HEK293 (cell line): ENCODE measurements around the gene RIC8B.

Source experiments
- BCL11A ChIP-seq: fragments of 450-650 bp; formaldehyde crosslinking; IDR thresholded peaks from 2 replicates; pipeline ENCODE4 v1.5.1; 2016; ENCODE audit warnings: low read depth, missing biosample characterization, missing genetic modification characterization
- CTCF ChIP-seq: fragments of 450-650 bp; formaldehyde crosslinking; IDR thresholded peaks from 2 replicates; pipeline ENCODE4 v1.5.1; 2016; ENCODE audit warnings: missing biosample characterization, missing genetic modification characterization
- IKZF3 ChIP-seq: fragments of 450-650 bp; IDR thresholded peaks from 2 replicates; pipeline ENCODE4 v1.5.0; 2018; ENCODE audit warnings: missing biosample characterization, mild to moderate bottlenecking, missing genetic modification characterization, moderate library complexity
- KLF1 ChIP-seq: fragments of 450-650 bp; formaldehyde crosslinking; IDR thresholded peaks from 2 replicates; pipeline ENCODE4 v1.5.1; 2016; ENCODE audit warnings: missing biosample characterization, missing genetic modification characterization
- KLF17 ChIP-seq: fragments of 450-650 bp; formaldehyde crosslinking; IDR thresholded peaks from 2 replicates; pipeline ENCODE4 v1.5.1; 2016; ENCODE audit warnings: missing biosample characterization, missing genetic modification characterization
- PRDM1 ChIP-seq: fragments of 450-650 bp; formaldehyde crosslinking; IDR thresholded peaks from 2 replicates; pipeline ENCODE4; 2016; ENCODE audit warnings: missing biosample characterization, missing genetic modification characterization
- SETDB1 ChIP-seq: IDR thresholded peaks from one replicate; pipeline ENCODE4 v1.6.1; 2017; ENCODE audit warnings: mild to moderate bottlenecking, low read length, moderate library complexity, mixed read lengths; ENCODE audit not compliant: insufficient read length
- ZBTB21 ChIP-seq: fragments of 450-650 bp; formaldehyde crosslinking; IDR thresholded peaks from 2 replicates; pipeline ENCODE4 v1.5.1; 2017; ENCODE audit warnings: missing biosample characterization, missing genetic modification characterization
- ZNF10 ChIP-seq: fragments of 450-650 bp; formaldehyde crosslinking; IDR thresholded peaks from 2 replicates; pipeline ENCODE4 v1.5.1; 2017; ENCODE audit warnings: missing biosample characterization, missing genetic modification characterization
- ZNF121 ChIP-seq: fragments of 450-650 bp; formaldehyde crosslinking; IDR thresholded peaks from 2 replicates; pipeline ENCODE4 v1.5.1; 2016; ENCODE audit warnings: missing biosample characterization, missing genetic modification characterization
- ZNF155 ChIP-seq: fragments of 450-650 bp; formaldehyde crosslinking; IDR thresholded peaks from 2 replicates; pipeline ENCODE4 v1.5.1; 2016; ENCODE audit warnings: missing biosample characterization, missing genetic modification characterization
- ZNF266 ChIP-seq: fragments of 450-650 bp; formaldehyde crosslinking; IDR thresholded peaks from 2 replicates; pipeline ENCODE4 v1.5.1; 2016; ENCODE audit warnings: missing biosample characterization, missing genetic modification characterization, low read depth
- ZNF280D ChIP-seq: fragments of 450-650 bp; formaldehyde crosslinking; IDR thresholded peaks from 2 replicates; pipeline ENCODE4 v1.5.1; 2016; ENCODE audit warnings: missing biosample characterization, missing genetic modification characterization
- ZNF302 ChIP-seq: fragments of 450-650 bp; formaldehyde crosslinking; IDR thresholded peaks from 2 replicates; pipeline ENCODE4 v1.5.1; 2016; ENCODE audit warnings: missing biosample characterization, missing genetic modification characterization, low read depth
- ZNF449 ChIP-seq: fragments of 450-650 bp; formaldehyde crosslinking; IDR thresholded peaks from 2 replicates; pipeline ENCODE4 v1.5.1; 2017; ENCODE audit warnings: missing biosample characterization, mild to moderate bottlenecking, missing genetic modification characterization, moderate library complexity
- ZNF529 ChIP-seq: fragments of 450-650 bp; formaldehyde crosslinking; IDR thresholded peaks from 2 replicates; pipeline ENCODE4 v1.5.1; 2017; ENCODE audit warnings: missing genetic modification characterization, missing biosample characterization; ENCODE audit not compliant: insufficient replicate concordance
- ZNF544 ChIP-seq: fragments of 450-650 bp; formaldehyde crosslinking; IDR thresholded peaks from 2 replicates; pipeline ENCODE4 v1.5.0; 2017; ENCODE audit warnings: missing biosample characterization, missing genetic modification characterization
- ZNF658 ChIP-seq: fragments of 450-650 bp; formaldehyde crosslinking; IDR thresholded peaks from 2 replicates; pipeline ENCODE4; 2016; ENCODE audit warnings: missing biosample characterization, missing genetic modification characterization
- ZNF670 ChIP-seq: fragments of 450-650 bp; formaldehyde crosslinking; IDR thresholded peaks from 2 replicates; pipeline ENCODE4 v1.5.1; 2016; ENCODE audit warnings: missing biosample characterization, missing genetic modification characterization, low read depth
- ZNF692 ChIP-seq: fragments of 450-650 bp; formaldehyde crosslinking; IDR thresholded peaks from 2 replicates; pipeline ENCODE4 v1.5.1; 2016; ENCODE audit warnings: missing biosample characterization, missing genetic modification characterization
- ZSCAN16 ChIP-seq: fragments of 450-650 bp; formaldehyde crosslinking; IDR thresholded peaks from 2 replicates; pipeline ENCODE4 v1.5.1; 2016; ENCODE audit warnings: missing biosample characterization, missing genetic modification characterization
- ZXDB ChIP-seq: fragments of 450-650 bp; formaldehyde crosslinking; IDR thresholded peaks from 2 replicates; pipeline ENCODE4 v1.5.1; 2016; ENCODE audit warnings: missing biosample characterization, missing genetic modification characterization
- TF ChIP-seq, protein P1 (sequence below): fragments of 450-650 bp; formaldehyde crosslinking; IDR thresholded peaks from 2 replicates; pipeline ENCODE4 v1.5.1; 2016; ENCODE audit warnings: missing biosample characterization, missing genetic modification characterization, low read depth
- TF ChIP-seq, protein P2 (sequence below): fragments of 450-650 bp; formaldehyde crosslinking; IDR thresholded peaks from 2 replicates; pipeline ENCODE4 v1.5.1; 2016; ENCODE audit warnings: missing biosample characterization, missing genetic modification characterization
- TF ChIP-seq, protein P3 (sequence below): fragments of 450-650 bp; formaldehyde crosslinking; IDR thresholded peaks from 2 replicates; pipeline ENCODE4 v1.5.1; 2016; ENCODE audit warnings: missing biosample characterization, missing genetic modification characterization, borderline replicate concordance

The RIC8B gene

GRCh38 chr12:106767954-106768822, 6.3 kb upstream of the RIC8B start (continued):
- TF ChIP-seq, protein P1, sequence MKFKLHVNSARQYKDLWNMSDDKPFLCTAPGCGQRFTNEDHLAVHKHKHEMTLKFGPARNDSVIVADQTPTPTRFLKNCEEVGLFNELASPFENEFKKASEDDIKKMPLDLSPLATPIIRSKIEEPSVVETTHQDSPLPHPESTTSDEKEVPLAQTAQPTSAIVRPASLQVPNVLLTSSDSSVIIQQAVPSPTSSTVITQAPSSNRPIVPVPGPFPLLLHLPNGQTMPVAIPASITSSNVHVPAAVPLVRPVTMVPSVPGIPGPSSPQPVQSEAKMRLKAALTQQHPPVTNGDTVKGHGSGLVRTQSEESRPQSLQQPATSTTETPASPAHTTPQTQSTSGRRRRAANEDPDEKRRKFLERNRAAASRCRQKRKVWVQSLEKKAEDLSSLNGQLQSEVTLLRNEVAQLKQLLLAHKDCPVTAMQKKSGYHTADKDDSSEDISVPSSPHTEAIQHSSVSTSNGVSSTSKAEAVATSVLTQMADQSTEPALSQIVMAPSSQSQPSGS (tag by site-specific recombination): 0 out of 2 replicates have a peak, but pooled peaks have one; percentile 30
- no peak for TF ChIP-seq ZNF658
- TF ChIP-seq KLF1 (tag by site-specific recombination): no peak
- TF ChIP-seq, protein P2, sequence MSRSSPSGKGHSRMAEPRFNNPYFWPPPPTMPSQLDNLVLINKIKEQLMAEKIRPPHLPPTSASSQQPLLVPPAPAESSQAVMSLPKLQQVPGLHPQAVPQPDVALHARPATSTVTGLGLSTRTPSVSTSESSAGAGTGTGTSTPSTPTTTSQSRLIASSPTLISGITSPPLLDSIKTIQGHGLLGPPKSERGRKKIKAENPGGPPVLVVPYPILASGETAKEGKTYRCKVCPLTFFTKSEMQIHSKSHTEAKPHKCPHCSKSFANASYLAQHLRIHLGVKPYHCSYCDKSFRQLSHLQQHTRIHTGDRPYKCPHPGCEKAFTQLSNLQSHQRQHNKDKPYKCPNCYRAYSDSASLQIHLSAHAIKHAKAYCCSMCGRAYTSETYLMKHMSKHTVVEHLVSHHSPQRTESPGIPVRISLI (tag by site-specific recombination): peak; percentile 92
- no peak for TF ChIP-seq ZXDB
- TF ChIP-seq BCL11A (tag by site-specific recombination): no peak; the same call in 1 of the 2 replicates
- TF ChIP-seq ZNF266 (tag by site-specific recombination): no peak
- no peak for TF ChIP-seq ZNF155 (tag by site-specific recombination)
- TF ChIP-seq IKZF3 (tag by site-specific recombination): peak; percentile 43
- TF ChIP-seq PRDM1 (tag by site-specific recombination): no peak
- TF ChIP-seq, protein P3, sequence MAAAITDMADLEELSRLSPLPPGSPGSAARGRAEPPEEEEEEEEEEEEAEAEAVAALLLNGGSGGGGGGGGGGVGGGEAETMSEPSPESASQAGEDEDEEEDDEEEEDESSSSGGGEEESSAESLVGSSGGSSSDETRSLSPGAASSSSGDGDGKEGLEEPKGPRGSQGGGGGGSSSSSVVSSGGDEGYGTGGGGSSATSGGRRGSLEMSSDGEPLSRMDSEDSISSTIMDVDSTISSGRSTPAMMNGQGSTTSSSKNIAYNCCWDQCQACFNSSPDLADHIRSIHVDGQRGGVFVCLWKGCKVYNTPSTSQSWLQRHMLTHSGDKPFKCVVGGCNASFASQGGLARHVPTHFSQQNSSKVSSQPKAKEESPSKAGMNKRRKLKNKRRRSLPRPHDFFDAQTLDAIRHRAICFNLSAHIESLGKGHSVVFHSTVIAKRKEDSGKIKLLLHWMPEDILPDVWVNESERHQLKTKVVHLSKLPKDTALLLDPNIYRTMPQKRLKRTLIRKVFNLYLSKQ (tag by site-specific recombination): no peak
- TF ChIP-seq ZNF280D (tag by site-specific recombination): no peak
- no peak for TF ChIP-seq ZBTB21 (tag by site-specific recombination)
- TF ChIP-seq SETDB1: no peak
- TF ChIP-seq ZNF449 (tag by site-specific recombination): no peak
- no peak for TF ChIP-seq ZNF529 (tag by site-specific recombination)
- TF ChIP-seq ZNF302 (tag by site-specific recombination): no peak
- TF ChIP-seq ZNF692: 0 out of 2 replicates have a peak, but pooled peaks have one; percentile 29
- TF ChIP-seq KLF17 (tag by site-specific recombination): no peak
- no peak for TF ChIP-seq ZNF670
- TF ChIP-seq ZNF544 (tag by site-specific recombination): no peak
- TF ChIP-seq ZNF10: no peak
- no peak for TF ChIP-seq ZSCAN16
- no peak for TF ChIP-seq CTCF (tag by site-specific recombination)
- no peak for TF ChIP-seq ZNF121 (tag by site-specific recombination)
